ENCODE measurements around the gene TPM4.

GRCh38 chr19:16106121-16106520 lies 29.8 kb downstream of the TPM4 start:
- TF ChIP-seq CTCF (IDR thresholded peaks at IDR 0.05) (no peak), EZH2 (IDR thresholded peaks at IDR 0.05; ENCODE audit: borderline replicate concordance, insufficient read depth, low read depth, low read length, poor library complexity, severe bottlenecking) (no peak)
